Suprapubic skin (tissue), 3 donors: ENCODE data around the gene MINDY4.
A peak's percentile ranks its signal among the peaks of the same experiment; 100 is the strongest.

Experiments used
- POLR2AphosphoS5 ChIP-seq, 3 donors: sonication (generic); formaldehyde crosslinking; IDR thresholded peaks; one replicate each; pipeline ENCODE4 v1.6.1; 2017; ENCODE audit warnings: antibody characterized with exemption in 3 of 3
- TF ChIP-seq, protein P1 (sequence below), 2 donors: fragments of 200-600 bp in 1 of 2; fragments of 450-650 bp in 1 of 2; sonication (generic) in 1 of 2; IDR thresholded peaks; one replicate each; pipeline ENCODE4 v1.5.1; 2016 to 2019; ENCODE audit warnings: antibody characterized with exemption in 2 of 2, mild to moderate bottlenecking in 1 of 2, moderate library complexity in 1 of 2

DNA sequence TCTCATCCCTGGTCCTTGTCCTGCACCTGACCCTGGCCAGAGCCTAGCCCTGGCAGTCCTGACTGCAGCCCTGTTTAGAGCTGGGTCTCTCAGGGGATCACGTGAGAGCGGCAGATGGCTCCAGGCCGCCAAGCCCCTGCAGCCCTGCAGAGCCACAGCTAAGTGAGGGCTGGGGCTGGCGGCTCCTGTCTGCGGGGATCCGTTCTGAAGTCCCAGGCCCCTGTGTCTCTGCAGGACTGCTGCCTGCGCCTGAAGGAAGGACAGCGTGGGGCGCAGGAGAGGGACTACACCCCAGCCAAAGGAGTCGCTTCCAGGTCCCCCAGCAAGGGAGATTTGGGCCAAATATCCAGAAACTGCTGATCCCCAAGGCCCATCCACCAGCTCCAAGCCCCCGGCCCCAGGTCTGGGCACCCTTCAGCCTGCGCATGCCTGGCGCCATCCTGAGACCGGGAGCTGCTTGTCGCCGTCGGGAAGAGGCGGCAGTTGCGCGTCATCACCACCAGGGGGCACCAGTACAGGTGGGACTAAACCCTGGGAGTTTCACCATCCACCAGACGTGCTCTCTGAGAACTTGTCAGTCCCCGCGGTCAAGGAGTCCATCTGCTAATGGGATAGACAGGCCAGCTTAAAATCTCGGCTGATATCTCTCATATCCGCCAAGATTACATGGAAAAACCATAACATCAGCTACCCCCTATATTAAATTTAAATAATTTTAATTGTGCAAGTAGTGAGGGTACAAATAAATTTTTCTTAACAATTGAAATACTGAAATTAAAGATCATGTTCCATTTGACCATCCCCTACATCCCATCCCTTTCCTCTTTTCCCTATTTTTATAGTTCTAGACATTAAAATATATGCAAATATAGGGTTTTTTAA, 167.5 kb downstream of the MINDY4 start:
- TF ChIP-seq, protein P1, sequence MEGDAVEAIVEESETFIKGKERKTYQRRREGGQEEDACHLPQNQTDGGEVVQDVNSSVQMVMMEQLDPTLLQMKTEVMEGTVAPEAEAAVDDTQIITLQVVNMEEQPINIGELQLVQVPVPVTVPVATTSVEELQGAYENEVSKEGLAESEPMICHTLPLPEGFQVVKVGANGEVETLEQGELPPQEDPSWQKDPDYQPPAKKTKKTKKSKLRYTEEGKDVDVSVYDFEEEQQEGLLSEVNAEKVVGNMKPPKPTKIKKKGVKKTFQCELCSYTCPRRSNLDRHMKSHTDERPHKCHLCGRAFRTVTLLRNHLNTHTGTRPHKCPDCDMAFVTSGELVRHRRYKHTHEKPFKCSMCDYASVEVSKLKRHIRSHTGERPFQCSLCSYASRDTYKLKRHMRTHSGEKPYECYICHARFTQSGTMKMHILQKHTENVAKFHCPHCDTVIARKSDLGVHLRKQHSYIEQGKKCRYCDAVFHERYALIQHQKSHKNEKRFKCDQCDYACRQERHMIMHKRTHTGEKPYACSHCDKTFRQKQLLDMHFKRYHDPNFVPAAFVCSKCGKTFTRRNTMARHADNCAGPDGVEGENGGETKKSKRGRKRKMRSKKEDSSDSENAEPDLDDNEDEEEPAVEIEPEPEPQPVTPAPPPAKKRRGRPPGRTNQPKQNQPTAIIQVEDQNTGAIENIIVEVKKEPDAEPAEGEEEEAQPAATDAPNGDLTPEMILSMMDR (IDR thresholded peaks at IDR 0.05), result peak; percentile 86 to 95
- no peak for TF ChIP-seq POLR2AphosphoS5 (IDR thresholded peaks at IDR 0.05)
